ENCODE data around the gene PROSER2.
A peak's percentile ranks its signal among the peaks of the same experiment; 100 is the strongest.

Gene PROSER2

GRCh38 chr10:11823122-11823988 lies at the start of gene PROSER2:
TSS of gene PROSER2 (plus strand) at chr10:11823356. CDS start at chr10:11852078, 28,722 bp downstream.
- peak; percentile 12 to 25 for DNase-seq

GRCh38 chr10:11773761-11774441 lies 49.3 kb upstream of the PROSER2 start:
- no peak for DNase-seq

GRCh38 chr10:11775412-11775811 lies 47.7 kb upstream of the PROSER2 start:
- no peak for DNase-seq

- no peak for DNase-seq
Measured at GRCh38 chr10:11776080-11776479, 47.1 kb upstream of the PROSER2 start.

- no peak for DNase-seq
Measured at GRCh38 chr10:11781114-11781513, 42.0 kb upstream of the PROSER2 start.

GRCh38 chr10:11782793-11783557 lies 40.2 kb upstream of the PROSER2 start:
- DNase-seq = peak in 1 of 2 donors; percentile 42

- DNase-seq = no peak
Measured at GRCh38 chr10:11783558-11783865, 39.6 kb upstream of the PROSER2 start.

- DNase-seq = no peak
Measured at GRCh38 chr10:11787374-11787773, 35.8 kb upstream of the PROSER2 start.

- DNase-seq = no peak
Measured at GRCh38 chr10:11787846-11788245, 35.3 kb upstream of the PROSER2 start.

- no peak for DNase-seq
Measured at GRCh38 chr10:11789306-11789705, 33.9 kb upstream of the PROSER2 start.

- no peak for DNase-seq
Measured at GRCh38 chr10:11789956-11790355, 33.2 kb upstream of the PROSER2 start.

- DNase-seq = no peak
Measured at GRCh38 chr10:11793762-11794479, 29.2 kb upstream of the PROSER2 start.

- no peak for DNase-seq
Measured at GRCh38 chr10:11794566-11794965, 28.6 kb upstream of the PROSER2 start.

GRCh38 chr10:11795101-11795920 lies 27.8 kb upstream of the PROSER2 start:
- no peak for DNase-seq

GRCh38 chr10:11796474-11796873 lies 26.7 kb upstream of the PROSER2 start:
- no peak for DNase-seq

GRCh38 chr10:11797281-11797680 lies 25.9 kb upstream of the PROSER2 start:
- DNase-seq = no peak

- DNase-seq = no peak
Measured at GRCh38 chr10:11797847-11798633, 25.1 kb upstream of the PROSER2 start.

- DNase-seq = no peak
Measured at GRCh38 chr10:11798845-11799735, 24.1 kb upstream of the PROSER2 start.

- no peak for DNase-seq
Measured at GRCh38 chr10:11799736-11800080, 23.4 kb upstream of the PROSER2 start.

- no peak for DNase-seq
Measured at GRCh38 chr10:11804336-11804735, 18.8 kb upstream of the PROSER2 start.
